Left renal pelvis (tissue), 4 donors: ENCODE results near the gene LRRIQ1. TPM values are rescaled to one million over a fixed set of nuclear protein-coding genes. Genes with fewer than 3 reads are reported as not detected.
A peak's percentile ranks its signal among the peaks of the same experiment; 100 is the strongest.
"Not testable (repeated sequence)": the region's sequence is repeated elsewhere in the genome, so short reads cannot be mapped to it uniquely, and the experiment has no call there.

Experiments used
- DNase-seq, 4 donors: peaks; one replicate each; pipeline ENCODE4 v3.0.0-alpha.2; 2013; ENCODE audit warnings: low read depth in 4 of 4, low spot score in 3 of 4
- polyA plus RNA-seq, 4 donors: library from polyadenylated mRNA; unstranded; fragments of 120-200 nt; gene quantifications; one replicate each; pipeline ENCODE4 v1.2.1, GENCODE V29; 2013; ENCODE audit not compliant: insufficient read length in 4 of 4

Gene LRRIQ1, protein sequence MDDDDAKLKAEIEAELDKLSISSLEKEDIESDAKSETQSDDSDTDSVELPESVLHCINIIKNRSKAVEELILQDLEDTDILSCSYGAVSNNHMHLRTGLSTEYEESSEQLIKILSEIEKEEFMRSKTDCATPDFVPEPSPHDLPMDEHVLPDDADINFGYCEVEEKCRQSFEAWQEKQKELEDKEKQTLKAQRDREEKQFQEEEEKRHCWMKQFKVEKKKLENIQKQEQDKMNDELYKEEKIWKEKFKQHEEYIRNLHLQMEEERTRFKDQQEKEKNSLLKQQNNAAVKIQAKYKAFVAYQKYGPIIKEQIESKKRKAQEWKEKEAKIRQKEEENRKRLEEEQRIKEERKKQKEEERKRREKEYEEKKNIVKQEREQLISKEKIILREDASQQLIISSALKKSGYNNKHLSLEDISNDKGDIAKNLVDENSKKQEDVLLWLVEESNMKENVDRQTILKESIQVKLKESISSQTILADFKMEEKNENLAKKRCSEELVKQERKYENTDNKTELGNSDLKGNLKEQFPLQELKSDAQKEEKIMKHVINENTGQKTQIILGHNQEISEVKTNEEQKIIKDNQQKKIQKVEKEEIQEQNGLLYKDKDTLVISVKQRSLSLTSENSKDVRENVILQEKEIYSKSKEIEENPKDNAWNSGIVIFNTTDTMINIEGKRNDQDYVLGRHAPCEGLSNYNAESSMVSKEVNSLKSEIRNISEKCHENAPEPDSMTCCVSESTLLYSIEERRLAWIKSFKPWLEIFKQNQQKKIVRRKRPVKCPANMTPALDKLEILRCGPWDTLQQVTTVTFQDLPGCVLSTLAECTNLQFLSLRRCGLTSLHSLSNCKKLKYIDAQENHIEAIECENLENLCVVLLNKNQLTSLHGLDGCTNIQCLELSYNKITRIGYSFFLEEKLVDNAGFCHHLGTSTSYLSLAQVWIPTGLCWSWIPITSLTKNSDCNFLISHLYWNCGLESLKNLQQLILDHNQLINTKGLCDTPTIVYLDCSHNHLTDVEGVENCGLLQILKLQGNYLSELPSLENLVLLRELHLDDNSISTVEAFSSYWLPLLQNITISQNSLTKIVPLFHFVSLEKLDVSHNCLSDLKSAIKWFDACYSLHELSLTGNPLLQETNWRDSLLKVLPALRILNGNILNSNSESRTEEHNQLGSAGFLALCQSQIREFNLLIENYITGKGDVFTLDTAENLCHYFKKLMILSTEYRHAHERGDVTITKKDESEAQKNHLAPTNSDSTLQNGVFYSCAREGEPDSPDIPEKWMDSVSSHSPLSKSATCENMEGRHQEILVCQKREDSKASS (N-terminal part only)
- 10 to 100 TPM in 3 of 4 donors, 1 to 10 TPM in 1; 5.0 to 57.9 (median 30.8) TPM for polyA plus RNA-seq

DNA sequence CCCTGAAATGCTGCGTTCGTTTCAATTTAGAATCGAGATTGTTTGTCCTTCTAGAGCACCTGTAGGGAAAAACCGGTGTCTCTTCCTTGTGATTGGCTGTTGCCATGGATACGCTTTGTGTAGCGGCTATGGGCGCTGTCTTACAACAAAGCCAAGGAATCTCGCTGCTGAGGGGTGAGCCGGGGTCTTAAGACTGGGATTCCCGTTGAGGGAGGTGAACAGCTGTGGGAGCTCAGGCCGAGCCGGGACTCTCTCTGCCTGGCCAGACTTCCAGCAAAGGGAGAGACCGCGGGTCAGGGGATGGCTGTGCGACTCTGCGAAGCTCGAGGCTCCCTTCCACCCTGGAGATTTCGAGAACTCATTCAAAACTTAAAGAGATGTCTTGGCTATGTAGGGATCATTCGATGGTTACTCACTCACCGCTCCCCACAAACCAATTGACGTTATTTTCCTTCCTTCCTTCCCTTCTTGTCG lies at the start of gene LRRIQ1, which contains the start of gene TSPAN19:
Gene LRRIQ1, plus strand, starts transcription at position 118 of the 474 bp plus-strand sequence. CDS start 1,826 bp downstream, outside the sequence.
Gene TSPAN19, minus strand, starts transcription at position 44 of the 474 bp plus-strand sequence. CDS start 6,331 bp downstream, outside the sequence.
- peak; percentile 79 to 91 (median 83) for DNase-seq

DNA sequence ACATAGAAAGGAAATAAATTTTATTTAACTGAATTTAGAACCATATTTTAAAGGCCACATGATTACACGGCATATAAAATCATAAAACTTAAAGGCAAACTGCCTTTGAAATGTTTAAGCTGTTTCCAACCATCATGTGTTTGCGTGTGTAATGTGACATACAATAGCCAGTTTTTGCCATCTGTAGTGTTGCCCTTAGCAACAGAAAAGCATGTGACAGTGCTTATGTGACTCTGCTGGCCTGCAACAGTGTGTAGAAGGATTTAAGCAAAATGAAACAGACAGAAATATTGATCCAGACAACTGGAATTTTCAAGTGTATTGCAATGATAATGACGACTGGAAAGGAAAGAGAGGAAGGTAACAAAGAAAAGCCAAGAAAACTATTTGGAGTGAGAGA lies 49.6 kb upstream of the LRRIQ1 start:
- DNase-seq, result peak in 1 of 4 donors; percentile 1

- DNase-seq, result no peak
Observed at GRCh38 chr12:84994426-84994825, 41.7 kb upstream of the LRRIQ1 start.

DNA sequence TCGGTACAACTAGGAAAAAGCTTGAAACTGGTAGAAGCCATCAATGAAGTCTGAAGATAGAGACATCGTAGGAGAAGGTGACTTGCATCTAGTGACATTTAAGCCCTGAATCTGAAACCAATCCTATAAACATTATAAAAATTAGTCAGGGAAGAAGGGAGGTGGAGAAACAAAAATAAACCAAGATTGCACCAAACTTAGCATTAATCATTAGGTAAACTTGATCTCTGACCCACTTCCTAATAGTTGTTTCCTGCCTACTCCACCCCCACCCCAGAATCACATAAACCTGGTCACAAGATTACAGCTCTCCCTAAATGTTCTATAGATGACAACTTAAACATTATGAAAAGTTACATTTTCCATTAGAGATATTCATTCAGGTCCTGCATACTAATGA lies 40.5 kb upstream of the LRRIQ1 start:
- DNase-seq, result no peak

- no peak for DNase-seq
Observed at GRCh38 chr12:84996759-84997158, 39.4 kb upstream of the LRRIQ1 start.

DNA sequence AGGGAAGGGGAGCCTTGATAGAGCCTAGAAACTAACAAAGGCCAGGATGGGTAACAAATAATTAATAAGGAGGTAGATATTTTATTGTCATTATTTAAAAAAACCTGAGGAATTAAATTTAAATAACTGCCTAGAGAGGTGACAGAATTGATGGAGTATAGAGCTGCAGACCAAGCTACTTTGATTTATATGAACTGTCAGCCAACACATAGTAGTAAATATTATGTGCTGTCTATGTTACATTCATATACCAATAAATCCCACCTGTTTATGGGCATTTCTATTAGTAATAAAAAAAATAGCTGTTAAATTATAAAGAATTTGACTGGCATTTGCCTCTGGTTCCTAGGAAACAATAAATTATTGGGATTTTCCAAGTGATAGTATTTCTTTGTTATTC lies 37.8 kb upstream of the LRRIQ1 start:
- DNase-seq, result no peak

DNA sequence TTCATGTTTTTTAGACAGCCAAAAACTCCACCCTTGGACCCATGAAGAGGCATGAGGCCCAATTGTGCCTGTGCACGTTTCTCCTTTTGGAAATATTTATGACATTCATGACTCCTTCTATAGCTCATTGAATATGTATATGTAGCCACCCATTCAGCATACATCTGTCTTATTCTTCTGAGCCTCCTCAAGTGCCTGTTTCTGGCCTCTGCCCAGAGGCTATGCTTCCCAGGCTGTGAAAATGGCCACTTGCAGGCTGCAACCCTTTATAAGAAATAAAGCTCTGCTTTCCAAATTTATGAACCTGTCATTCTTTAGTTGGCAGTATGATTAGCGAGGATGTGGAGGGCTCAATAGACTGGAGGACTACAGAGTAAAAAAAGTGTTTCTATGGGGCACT lies 35.4 kb upstream of the LRRIQ1 start:
- no peak for DNase-seq

- no peak for DNase-seq
Observed at GRCh38 chr12:85002778-85003296, 33.3 kb upstream of the LRRIQ1 start.

GRCh38 chr12:85004204-85004603 lies 31.9 kb upstream of the LRRIQ1 start:
- no peak for DNase-seq

GRCh38 chr12:85005047-85005446 lies 31.1 kb upstream of the LRRIQ1 start:
- not testable (repeated sequence) for DNase-seq

DNA sequence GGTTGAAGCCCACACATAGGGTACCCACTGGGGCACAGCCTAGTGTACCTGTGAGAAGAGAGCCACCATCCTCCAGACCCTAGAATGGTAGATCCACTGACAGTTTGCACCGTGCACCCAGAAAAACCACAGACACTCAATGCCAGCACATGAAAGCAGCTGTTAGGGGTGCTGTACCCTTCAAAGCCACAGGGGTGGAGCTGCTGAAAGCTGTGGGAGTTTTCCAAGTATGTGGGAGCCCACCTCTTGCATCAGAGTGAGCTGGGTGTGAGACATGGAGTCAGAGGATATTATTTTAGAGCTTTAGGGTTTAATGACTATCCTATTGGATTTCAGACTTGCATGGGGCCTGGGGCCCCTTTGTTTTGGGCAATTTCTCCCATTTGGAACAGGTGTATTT lies 30.5 kb upstream of the LRRIQ1 start:
- no peak for DNase-seq

- no peak for DNase-seq
Observed at GRCh38 chr12:85006206-85006605, 29.9 kb upstream of the LRRIQ1 start.

GRCh38 chr12:85007836-85008235 lies 28.3 kb upstream of the LRRIQ1 start:
- no peak for DNase-seq

GRCh38 chr12:85016413-85016812 lies 19.7 kb upstream of the LRRIQ1 start:
- no peak for DNase-seq

DNA sequence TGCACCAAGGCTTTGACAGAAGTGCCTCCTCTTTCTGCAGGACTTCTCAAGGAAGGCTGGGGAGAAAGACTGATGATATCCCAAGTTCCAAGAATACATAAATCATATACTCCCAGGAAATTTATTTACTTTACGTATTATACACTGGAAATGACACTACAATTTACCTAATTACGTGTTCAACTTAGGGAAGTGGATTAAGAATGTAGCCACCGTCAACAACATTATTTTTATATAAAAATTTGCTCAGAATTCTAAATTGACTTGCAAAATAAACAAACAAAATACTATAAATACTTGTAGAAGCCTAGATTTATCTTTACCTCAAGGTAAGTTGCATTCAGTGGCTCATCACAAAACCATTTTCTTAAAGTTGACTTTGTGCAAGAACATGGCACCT lies 19.0 kb upstream of the LRRIQ1 start:
- no peak for DNase-seq

DNA sequence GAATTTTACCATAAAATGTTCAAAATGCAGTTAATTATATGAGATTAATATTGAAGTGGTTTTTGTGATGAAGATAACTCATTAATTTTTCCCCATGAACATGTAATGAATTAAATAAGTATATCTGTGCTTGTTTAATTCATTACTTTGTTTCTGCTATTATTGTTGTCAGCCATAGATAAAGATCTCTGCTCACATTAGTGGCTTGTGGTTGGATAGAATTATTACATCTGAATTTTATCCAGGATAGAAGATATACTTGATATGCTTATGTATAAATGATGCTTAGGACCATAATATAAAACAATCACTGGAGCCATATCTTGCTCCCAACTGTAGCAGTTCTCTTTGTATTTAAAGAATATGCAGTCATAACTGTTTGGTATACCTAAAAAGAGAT lies 18.5 kb upstream of the LRRIQ1 start:
- no peak for DNase-seq

GRCh38 chr12:85018098-85018497 lies 18.1 kb upstream of the LRRIQ1 start:
- no peak for DNase-seq

- no peak for DNase-seq
Observed at GRCh38 chr12:85029456-85029855, 6.7 kb upstream of the LRRIQ1 start.

GRCh38 chr12:85036733-85037132 lies 582 bp downstream of the LRRIQ1 start:
- DNase-seq, result no peak

- no peak for DNase-seq
Observed at GRCh38 chr12:85041395-85041794, 5.2 kb downstream of the LRRIQ1 start.
